Measurements from ENCODE around the gene FIBCD1.
"Not testable (repeated sequence)": the region's sequence is repeated elsewhere in the genome, so short reads cannot be mapped to it uniquely, and the experiment has no call there.

FIBCD1 gene

DNA sequence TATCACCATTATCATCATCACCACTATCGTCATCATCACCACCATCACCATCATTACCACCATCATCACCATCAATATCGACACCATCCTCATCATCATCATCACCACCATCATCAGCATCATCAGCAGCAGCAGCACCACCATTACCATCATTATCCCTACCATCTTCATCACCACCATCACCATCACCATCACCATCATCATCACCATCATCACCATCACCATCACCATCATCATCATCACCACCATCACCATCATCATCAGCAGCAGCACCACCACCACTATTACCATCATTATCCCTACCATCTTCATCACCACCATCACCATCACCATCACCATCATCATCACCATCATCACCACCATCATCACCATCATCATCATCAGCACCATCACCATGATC lies 15.9 kb upstream of the FIBCD1 start:
- not testable (repeated sequence) for DNase-seq (ENCODE audit: low read depth)

DNA sequence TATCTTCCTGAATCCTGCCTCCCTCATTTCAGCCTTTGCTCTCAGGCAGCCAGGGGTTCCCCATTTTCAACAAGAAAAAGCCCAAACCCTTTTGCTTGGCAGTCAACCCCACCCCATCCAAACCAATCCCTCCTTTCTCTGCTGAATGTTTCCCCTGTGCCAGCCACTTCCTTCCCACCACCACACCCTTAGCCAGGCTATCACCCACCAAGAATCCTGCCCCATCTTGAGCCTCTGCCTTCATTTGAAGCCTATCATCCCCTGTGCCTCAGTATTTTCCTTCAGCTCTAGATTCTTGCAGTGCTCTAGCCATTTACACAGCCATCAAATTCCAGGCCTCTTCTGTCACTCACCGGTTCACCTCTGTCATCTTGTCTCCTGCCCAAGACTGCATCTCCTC lies 15.3 kb upstream of the FIBCD1 start:
- DNase-seq (ENCODE audit: low read depth): no peak

- no peak for DNase-seq (ENCODE audit: low read depth)
Measured at GRCh38 chr9:130952065-130952762, 13.2 kb upstream of the FIBCD1 start.

DNA sequence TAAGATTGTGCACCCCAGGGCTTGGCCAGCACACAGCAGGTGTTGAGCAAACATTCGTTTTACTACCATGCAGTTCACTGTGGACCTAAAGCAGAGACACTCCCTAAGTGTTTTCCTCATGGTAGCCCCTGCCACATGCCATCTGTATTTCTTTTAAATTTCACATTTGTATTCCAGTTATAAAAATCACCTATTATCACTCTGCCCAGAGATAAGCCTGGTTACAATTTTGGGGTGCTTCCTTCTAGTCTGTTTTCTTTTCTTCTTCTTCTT lies 10.9 kb upstream of the FIBCD1 start:
- no peak for DNase-seq (ENCODE audit: low read depth)

DNA sequence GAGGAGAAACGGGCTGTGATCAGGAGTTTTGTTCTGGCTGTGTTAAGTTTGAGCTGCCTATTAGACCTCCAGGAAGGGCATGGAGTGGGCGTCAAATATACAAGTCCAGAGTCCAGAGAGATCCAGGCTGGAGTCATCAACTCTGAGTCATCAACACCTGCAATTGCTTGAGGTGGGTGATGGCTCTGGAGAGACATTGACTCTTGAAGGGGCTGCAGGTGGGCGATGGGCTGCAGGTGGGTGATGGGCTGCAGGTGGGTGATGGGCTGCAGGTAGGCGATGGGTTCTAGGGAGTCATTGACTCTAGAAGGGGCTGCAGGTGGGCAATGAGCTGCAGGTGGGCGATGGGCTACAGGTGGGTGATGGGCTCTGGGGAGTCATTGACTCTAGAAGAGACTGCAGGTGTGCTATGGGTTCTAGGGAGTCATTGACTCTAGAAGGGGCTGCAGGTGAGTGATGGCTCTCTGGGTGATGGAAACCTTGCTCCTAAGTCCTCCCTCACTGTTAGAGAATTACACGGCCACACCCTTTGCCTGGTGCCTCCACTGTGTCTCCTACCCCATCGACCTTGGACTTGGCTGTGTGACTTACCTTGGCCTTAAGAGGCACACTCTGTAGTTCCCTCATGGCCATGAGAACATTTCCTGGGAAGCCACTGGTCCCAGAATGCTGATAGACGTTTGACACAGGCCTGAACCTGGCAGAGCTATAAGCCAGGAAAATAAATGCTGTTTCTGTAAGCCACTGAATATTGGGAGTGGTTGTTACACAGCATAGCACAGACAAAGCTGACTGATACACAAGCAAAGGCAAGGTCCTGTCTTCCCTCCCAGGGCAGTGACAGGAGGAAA lies 10.4 kb upstream of the FIBCD1 start:
- no peak for DNase-seq (ENCODE audit: low read depth)

GRCh38 chr9:130948266-130948665 lies 9.2 kb upstream of the FIBCD1 start:
- no peak for DNase-seq (ENCODE audit: low read depth)

GRCh38 chr9:130947618-130948140 lies 8.6 kb upstream of the FIBCD1 start:
- DNase-seq (ENCODE audit: low read depth): no peak

- no peak for DNase-seq (ENCODE audit: low read depth)
Measured at GRCh38 chr9:130946766-130947617, 7.9 kb upstream of the FIBCD1 start.

DNA sequence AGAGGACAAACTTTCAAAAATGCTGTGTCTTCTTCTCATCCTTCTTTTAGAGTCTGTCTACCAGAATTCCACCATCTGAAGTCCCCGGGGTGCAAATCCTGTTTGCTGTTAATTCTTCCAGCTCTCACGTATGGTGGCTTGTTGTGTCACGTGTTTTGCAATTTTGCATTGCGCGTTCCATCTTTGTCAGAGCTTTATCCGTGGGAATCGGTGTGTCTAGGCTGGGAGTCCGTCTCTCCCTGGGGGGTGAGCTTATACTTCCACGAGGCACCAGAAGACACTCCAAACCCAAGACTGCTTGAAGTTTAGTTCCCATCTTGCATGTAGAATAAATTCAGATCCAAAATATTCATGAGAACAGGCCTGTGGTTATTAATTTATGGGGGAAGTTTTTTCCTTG lies 6.1 kb upstream of the FIBCD1 start:
- no peak for DNase-seq (ENCODE audit: low read depth)

GRCh38 chr9:130944510-130945058 lies 5.5 kb upstream of the FIBCD1 start:
- no peak for DNase-seq (ENCODE audit: low read depth)

GRCh38 chr9:130943777-130944176 lies 4.7 kb upstream of the FIBCD1 start:
- DNase-seq (ENCODE audit: low read depth): no peak

GRCh38 chr9:130943221-130943620 lies 4.2 kb upstream of the FIBCD1 start:
- DNase-seq (ENCODE audit: low read depth): no peak

DNA sequence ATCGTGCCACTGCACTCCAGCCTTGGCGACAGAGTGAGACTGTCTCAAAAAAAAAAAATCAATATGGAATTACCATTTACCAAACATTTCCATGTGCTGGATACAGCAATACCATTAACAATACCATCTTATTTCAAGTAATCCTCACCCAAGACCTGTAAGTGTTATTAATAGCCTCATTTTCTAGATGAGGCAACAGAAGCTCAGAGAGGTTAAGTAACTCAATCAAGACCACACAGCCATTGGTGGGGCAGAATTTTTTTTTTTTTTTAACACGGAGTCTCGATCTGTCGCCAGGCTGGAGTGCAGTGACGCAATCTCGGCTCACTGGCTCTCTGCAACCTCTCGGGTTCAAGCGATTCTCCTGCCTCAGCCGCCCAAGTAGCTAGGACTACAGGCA lies 3.6 kb upstream of the FIBCD1 start:
- no peak for DNase-seq (ENCODE audit: low read depth)

GRCh38 chr9:130942084-130942483 lies 3.0 kb upstream of the FIBCD1 start:
- DNase-seq (ENCODE audit: low read depth): no peak

DNA sequence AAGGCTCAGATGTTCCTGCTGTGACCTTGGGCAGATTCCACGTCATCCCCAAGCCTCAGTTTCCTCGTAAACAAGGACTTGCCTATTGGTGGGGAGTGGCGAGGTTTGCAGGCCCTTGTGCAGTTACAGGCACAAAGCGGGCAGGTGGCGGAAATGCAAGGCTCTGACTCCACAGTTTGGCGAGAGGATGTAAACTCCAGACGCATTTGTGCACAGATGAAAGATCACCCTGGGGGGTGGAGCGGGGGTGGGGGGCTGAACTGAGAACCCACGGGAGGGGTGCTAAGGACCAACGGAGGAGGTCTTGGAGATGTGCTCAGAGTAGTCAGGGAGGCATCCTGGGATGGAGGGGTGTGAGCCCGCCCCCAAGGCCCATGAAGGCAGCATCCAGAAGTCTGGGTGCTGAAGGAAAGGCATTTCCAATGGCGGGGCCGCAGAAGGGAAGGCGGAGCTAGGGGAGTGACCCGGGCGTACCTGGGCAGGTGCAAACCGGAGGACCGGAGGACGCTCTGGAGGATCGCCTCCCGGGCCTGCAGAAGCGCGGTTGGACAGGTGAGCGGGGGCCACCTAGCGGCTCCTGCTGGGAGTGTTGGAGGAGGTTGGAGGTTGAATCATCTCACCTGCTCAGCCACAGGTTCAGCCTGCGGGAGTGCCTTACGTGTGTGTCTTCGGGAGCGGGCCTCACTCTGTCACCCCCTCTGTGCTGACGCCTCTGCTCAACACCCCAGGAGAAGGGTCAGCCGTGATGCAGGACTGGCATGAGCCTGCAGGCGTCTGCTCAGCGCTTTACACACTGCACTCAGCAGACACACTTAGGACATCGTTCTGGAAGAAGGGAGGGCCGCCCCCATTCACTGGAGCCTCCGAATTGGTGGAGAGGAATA lies 1.9 kb upstream of the FIBCD1 start:
- peak; percentile 49 for DNase-seq (ENCODE audit: low read depth)

DNA sequence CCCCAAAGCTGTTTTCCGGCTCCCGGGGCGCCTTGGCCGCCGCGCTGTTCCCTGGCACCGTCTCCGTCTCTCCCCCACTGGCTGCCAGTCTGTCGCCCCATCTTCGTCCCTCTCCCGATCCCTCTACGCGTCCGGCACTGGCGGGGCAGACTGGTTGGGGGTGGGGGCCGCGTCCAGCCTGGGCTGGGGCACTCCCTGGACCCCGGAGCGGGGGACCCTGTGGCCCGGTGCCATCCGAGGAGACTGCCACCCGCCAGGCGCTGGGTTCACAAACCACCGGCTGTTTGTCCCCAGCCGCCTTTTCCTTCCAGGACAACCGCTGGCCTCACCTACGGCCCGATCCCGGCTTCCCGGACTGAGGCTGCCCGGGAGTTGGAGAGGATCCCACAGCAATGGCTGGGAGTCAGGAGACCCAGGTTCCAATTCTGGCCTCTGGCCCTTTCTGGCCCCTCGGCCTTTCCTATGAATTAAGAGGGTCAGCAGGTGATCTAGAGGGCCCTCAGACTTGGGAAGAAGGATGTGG lies 1.0 kb upstream of the FIBCD1 start:
- no peak for DNase-seq (ENCODE audit: low read depth)

DNA sequence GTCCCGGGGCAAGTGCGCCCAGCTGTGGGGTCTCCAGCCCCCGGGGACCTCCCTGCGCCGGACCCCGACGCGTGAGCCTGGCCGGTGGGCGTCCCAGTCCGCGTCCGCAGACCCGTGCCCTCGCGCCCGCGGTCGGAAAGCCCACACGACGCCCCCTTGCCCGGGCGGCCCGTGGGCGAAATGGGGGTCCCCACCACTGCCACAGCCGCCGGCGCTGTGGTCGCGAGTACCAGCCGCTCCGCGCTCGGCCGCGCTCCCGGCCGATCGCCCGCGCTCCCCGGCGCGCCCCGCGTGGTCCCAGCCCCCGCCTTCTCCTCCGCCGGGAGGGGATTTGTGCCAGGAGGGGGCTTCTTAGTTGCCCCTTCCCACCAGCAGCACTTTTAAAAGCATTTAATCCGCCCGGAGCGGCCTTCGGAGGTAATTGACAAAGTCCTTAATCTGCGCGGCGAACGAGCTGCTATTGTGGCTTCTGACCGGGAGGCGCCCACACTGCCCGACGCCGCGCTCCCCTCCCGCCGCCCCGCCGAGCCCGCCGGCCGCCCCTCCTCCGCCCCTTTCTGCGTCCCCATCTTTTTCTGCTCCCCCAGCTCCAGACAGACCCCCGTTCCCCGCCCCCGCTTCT lies 469 bp upstream of the FIBCD1 start:
- DNase-seq (ENCODE audit: low read depth): no peak

DNA sequence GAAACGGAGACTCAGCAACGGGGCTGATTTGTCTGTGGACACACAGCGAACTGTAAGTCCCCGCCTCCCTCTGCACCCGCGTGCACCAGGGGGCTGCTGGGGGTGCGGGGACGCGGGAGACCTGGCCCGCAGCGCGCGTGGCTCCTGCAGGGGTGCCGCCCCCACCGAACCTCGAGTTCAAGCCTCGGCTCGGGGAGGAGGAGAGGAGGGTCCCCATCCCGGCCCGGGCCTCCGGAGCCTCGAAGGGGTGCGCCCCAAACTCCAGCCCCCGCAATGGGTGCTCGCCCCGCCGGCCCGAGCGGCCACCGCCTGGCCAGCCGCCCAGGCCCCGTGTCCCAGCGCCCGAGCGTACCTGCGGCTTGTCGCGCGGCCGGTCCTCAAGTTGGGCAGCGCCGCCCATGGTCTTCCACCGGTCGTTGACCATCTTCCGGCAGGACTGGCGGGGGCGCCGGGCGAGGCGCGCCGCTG lies 829 bp downstream of the FIBCD1 start:
- DNase-seq (ENCODE audit: low read depth): no peak

DNA sequence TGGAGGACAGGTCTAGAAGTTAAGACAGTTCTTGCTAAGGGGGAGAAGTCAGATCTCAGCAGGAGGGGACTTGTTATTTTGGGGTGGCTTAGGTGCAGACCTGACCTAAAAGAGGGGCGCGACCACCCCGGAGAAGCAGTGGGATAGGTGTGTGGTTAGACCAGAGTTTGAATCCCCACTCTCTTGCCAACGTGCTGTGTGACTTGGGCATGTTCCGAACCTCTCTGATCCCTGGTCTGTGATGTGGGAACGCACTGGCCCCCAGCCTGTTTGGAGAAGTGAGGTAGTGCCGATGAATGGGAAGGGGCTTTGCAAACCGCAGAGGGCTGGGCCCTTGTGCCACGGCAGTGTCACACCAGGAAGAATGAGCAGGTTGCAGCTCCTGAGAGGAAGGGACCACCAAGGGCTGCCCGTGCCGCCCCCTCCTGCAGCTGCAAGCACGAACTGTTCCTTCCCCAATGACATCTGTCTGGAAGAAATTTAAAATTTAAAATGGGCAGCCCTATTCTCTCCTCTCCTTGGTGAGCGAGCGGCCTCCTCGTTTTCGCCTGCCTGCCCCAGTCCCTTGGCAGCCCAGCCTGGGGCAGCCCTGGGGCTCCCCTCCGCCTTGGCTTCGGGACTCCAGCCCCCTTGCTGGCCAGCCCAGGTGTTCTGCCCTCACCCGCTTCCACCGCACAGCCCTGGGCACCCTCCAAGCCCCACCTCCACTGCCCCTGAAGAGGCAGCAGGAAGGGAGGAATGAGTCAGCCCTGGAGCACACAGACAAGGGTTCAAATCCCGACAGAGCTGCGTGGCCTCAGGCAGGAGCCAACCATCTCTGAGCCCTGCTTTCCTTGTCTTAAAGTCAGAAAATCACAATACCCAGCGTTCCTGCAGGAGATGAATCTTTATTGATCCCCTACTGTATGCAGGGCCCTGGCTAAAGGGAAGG lies 1.6 kb downstream of the FIBCD1 start:
- no peak for DNase-seq (ENCODE audit: low read depth)
